GM12878 (cell line): ENCODE results near the gene RHBDD3. TPM values are rescaled to one million over a fixed set of nuclear protein-coding genes. Genes with fewer than 3 reads are reported as not detected.

Source experiments
- HSF1 ChIP-seq: fragments of 150-350 bp; IDR thresholded peaks from 2 replicates; pipeline ENCODE4 v1.6.1; 2014; ENCODE audit warnings: mild to moderate bottlenecking, low read depth, low read length
- IRF3 ChIP-seq: fragments of 450-650 bp; IDR thresholded peaks from 2 replicates; pipeline ENCODE4 v1.6.1; 2014; ENCODE audit warnings: mild to moderate bottlenecking
- MXI1 ChIP-seq: fragments of 150-350 bp; IDR thresholded peaks from 2 replicates; pipeline ENCODE4 v1.6.1; 2011; ENCODE audit warnings: low read depth, mild to moderate bottlenecking, inconsistent platforms, low read length, improper control_type of control experiment
- polyA plus RNA-seq, 11 experiments: library from polyadenylated mRNA; depleted of rRNA in 4 of 11; unstranded in 6 of 11; stranded (reverse) in 5 of 11; fragments of >200 nt; fragmentation: Nextera tagmentation in 4 of 11; fragmentation: Illumina TruSeq in 1 of 11; extraction: Ambion mirVana in 4 of 11; extraction: Trizol in 1 of 11; gene quantifications; 1 replicate in 1 of 11; 2 replicates in 10 of 11; pipeline versions ENCODE4 v1.2.1 to v1.2.3, GENCODE V29; 2011 to 2016; ENCODE audit warnings: inconsistent platforms in 2 of 11, missing spikeins in 2 of 11, low read depth in 1 of 11
- total RNA-seq, 4 experiments: library from RNA; depleted of rRNA in 3 of 4; stranded (reverse); fragments of >200 nt in 3 of 4; fragmentation: Illumina TruSeq in 1 of 4; extraction: Trizol in 1 of 4; gene quantifications; 2 replicates each; pipeline versions ENCODE4 v1.2.1 to v1.2.3, GENCODE V29; 2013 to 2021
- TF ChIP-seq, protein P1 (sequence below): fragments of 450-650 bp; IDR thresholded peaks from 2 replicates; pipeline ENCODE4 v1.6.1; 2017; ENCODE audit warnings: mild to moderate bottlenecking, moderate library complexity

RHBDD3 gene
- total and polyA plus RNA-seq, 10 of the 15 experiments (the other 5 are each of a cell fraction or from before 2014, with no cell fraction given): 0.27 to 41.2 (median 20.1) TPM

- TF ChIP-seq MXI1: no peak
- no peak for TF ChIP-seq HSF1
- TF ChIP-seq IRF3: no peak
- TF ChIP-seq, protein P1, sequence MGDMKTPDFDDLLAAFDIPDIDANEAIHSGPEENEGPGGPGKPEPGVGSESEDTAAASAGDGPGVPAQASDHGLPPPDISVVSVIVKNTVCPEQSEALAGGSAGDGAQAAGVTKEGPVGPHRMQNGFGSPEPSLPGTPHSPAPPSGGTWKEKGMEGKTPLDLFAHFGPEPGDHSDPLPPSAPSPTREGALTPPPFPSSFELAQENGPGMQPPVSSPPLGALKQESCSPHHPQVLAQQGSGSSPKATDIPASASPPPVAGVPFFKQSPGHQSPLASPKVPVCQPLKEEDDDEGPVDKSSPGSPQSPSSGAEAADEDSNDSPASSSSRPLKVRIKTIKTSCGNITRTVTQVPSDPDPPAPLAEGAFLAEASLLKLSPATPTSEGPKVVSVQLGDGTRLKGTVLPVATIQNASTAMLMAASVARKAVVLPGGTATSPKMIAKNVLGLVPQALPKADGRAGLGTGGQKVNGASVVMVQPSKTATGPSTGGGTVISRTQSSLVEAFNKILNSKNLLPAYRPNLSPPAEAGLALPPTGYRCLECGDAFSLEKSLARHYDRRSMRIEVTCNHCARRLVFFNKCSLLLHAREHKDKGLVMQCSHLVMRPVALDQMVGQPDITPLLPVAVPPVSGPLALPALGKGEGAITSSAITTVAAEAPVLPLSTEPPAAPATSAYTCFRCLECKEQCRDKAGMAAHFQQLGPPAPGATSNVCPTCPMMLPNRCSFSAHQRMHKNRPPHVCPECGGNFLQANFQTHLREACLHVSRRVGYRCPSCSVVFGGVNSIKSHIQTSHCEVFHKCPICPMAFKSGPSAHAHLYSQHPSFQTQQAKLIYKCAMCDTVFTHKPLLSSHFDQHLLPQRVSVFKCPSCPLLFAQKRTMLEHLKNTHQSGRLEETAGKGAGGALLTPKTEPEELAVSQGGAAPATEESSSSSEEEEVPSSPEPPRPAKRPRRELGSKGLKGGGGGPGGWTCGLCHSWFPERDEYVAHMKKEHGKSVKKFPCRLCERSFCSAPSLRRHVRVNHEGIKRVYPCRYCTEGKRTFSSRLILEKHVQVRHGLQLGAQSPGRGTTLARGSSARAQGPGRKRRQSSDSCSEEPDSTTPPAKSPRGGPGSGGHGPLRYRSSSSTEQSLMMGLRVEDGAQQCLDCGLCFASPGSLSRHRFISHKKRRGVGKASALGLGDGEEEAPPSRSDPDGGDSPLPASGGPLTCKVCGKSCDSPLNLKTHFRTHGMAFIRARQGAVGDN: no peak
Measured at GRCh38 chr22:29308791-29309262, 41.0 kb upstream of the RHBDD3 start (continued).
